HepG2 (cell line): ENCODE results near the gene GSK3B. TPM values are rescaled to one million over a fixed set of nuclear protein-coding genes. Genes with fewer than 3 reads are reported as not detected.

Source experiments
- AKAP8 ChIP-seq: sonication (generic); formaldehyde crosslinking; IDR thresholded peaks from 2 replicates; pipeline ENCODE4 v1.5.1; 2020; ENCODE audit warnings: mild to moderate bottlenecking, missing genetic modification reagents
- CSRNP1 ChIP-seq: sonication (generic); formaldehyde crosslinking; IDR thresholded peaks from 2 replicates; pipeline ENCODE4 v1.8.1; 2023; ENCODE audit warnings: mild to moderate bottlenecking, missing genetic modification reagents
- HOXD1 ChIP-seq: sonication (generic); formaldehyde crosslinking; IDR thresholded peaks from 2 replicates; pipeline ENCODE4 v1.5.0; 2020; ENCODE audit warnings: missing genetic modification reagents
- IKZF4 ChIP-seq: sonication (generic); formaldehyde crosslinking; IDR thresholded peaks from 2 replicates; pipeline ENCODE4 v1.5.1; 2020; ENCODE audit warnings: borderline replicate concordance, mild to moderate bottlenecking, low read depth, missing genetic modification reagents; ENCODE audit errors: not compliant biosample characterization
- KDM1A ChIP-seq: IDR thresholded peaks from 2 replicates; pipeline ENCODE4 v1.6.1; 2016; ENCODE audit warnings: missing compliant biosample characterization
- KLF12 ChIP-seq: sonication (generic); formaldehyde crosslinking; IDR thresholded peaks from 2 replicates; pipeline ENCODE4 v1.4.0; 2020; ENCODE audit warnings: missing genetic modification reagents, borderline replicate concordance
- KLF15 ChIP-seq: sonication (generic); formaldehyde crosslinking; IDR thresholded peaks from 2 replicates; pipeline ENCODE4 v1.8.1; 2023; ENCODE audit warnings: borderline replicate concordance, mild to moderate bottlenecking, inconsistent platforms, missing genetic modification reagents, mixed read lengths
- MEIS2 ChIP-seq: sonication (generic); formaldehyde crosslinking; IDR thresholded peaks from 2 replicates; pipeline ENCODE4 v1.9.0; 2021; ENCODE audit warnings: mild to moderate bottlenecking, missing genetic modification reagents
- MIXL1 ChIP-seq: IDR thresholded peaks from 2 replicates; pipeline ENCODE4 v1.6.1; 2016
- ONECUT2 ChIP-seq: sonication (generic); formaldehyde crosslinking; IDR thresholded peaks from 2 replicates; pipeline ENCODE4 v1.4.0; 2020; ENCODE audit warnings: missing genetic modification reagents
- PCBP1 ChIP-seq: fragments of 200-400 bp; formaldehyde crosslinking; IDR thresholded peaks from 2 replicates; pipeline ENCODE4 v1.6.1; 2017; ENCODE audit warnings: mild to moderate bottlenecking, low read depth, low read length, borderline replicate concordance
- REL ChIP-seq: sonication (generic); formaldehyde crosslinking; conservative IDR thresholded peaks from 2 replicates; pipeline ENCODE4 v1.8.0; 2022; ENCODE audit warnings: mild to moderate bottlenecking, missing genetic modification reagents, moderate library complexity
- RNF2 ChIP-seq: fragments of 450-650 bp; conservative IDR thresholded peaks from 2 replicates; pipeline ENCODE4 v1.6.1; 2016; ENCODE audit warnings: low read depth
- STAT5B ChIP-seq: sonication (generic); formaldehyde crosslinking; IDR thresholded peaks from 2 replicates; pipeline ENCODE4 v1.4.0; 2020; ENCODE audit warnings: missing genetic modification reagents
- TBP ChIP-seq: sonication (generic); formaldehyde crosslinking; IDR thresholded peaks from 2 replicates; pipeline ENCODE4 v1.5.0; 2020; ENCODE audit warnings: missing genetic modification reagents
- TCF7 ChIP-seq: sonication (generic); IDR thresholded peaks from 2 replicates; pipeline ENCODE4 v1.6.1; 2016; ENCODE audit warnings: antibody characterized with exemption, low read depth
- TGIF2 ChIP-seq: IDR thresholded peaks from 2 replicates; pipeline ENCODE4 v1.6.1; 2016; ENCODE audit warnings: control low read depth, missing compliant biosample characterization
- THAP11 ChIP-seq: IDR thresholded peaks from 2 replicates; pipeline ENCODE4 v1.6.1; 2016; ENCODE audit warnings: missing biosample characterization, missing genetic modification reagents
- ZBTB20 ChIP-seq: sonication (generic); formaldehyde crosslinking; IDR thresholded peaks from 2 replicates; pipeline ENCODE4 v1.8.1; 2023; ENCODE audit warnings: missing genetic modification reagents, low read depth, mild to moderate bottlenecking, borderline replicate concordance
- ZNF101 ChIP-seq: sonication (generic); formaldehyde crosslinking; IDR thresholded peaks from 2 replicates; pipeline ENCODE4 v1.4.0; 2020; ENCODE audit warnings: mild to moderate bottlenecking, low read depth, missing genetic modification reagents, borderline replicate concordance
- ZNF234 ChIP-seq: sonication (generic); formaldehyde crosslinking; conservative IDR thresholded peaks from 2 replicates; pipeline ENCODE4 v1.5.1; 2020; ENCODE audit warnings: mild to moderate bottlenecking, missing genetic modification reagents
- ZNF3 ChIP-seq: IDR thresholded peaks from 2 replicates; pipeline ENCODE4 v1.7.0; 2017; ENCODE audit warnings: inconsistent platforms
- ZNF33A ChIP-seq: sonication (generic); formaldehyde crosslinking; IDR thresholded peaks from 2 replicates; pipeline ENCODE4 v1.5.1; 2020; ENCODE audit warnings: missing genetic modification reagents, mild to moderate bottlenecking, moderate library complexity, borderline replicate concordance
- ZNF350 ChIP-seq: sonication (generic); formaldehyde crosslinking; IDR thresholded peaks from 2 replicates; pipeline ENCODE4 v1.4.0; 2020; ENCODE audit warnings: mild to moderate bottlenecking, low read depth, missing genetic modification reagents, borderline replicate concordance
- ZNF501 ChIP-seq: sonication (generic); formaldehyde crosslinking; IDR thresholded peaks from 2 replicates; pipeline ENCODE4 v1.5.1; 2020; ENCODE audit warnings: mild to moderate bottlenecking, moderate library complexity, missing genetic modification reagents
- ZNF644 ChIP-seq: IDR thresholded peaks from 2 replicates; pipeline ENCODE4 v1.6.1; 2016; ENCODE audit warnings: low read depth
- ZNF672 ChIP-seq: sonication (generic); formaldehyde crosslinking; IDR thresholded peaks from 2 replicates; pipeline ENCODE4 v1.8.1; 2022; ENCODE audit warnings: missing genetic modification reagents
- ZNF713 ChIP-seq: sonication (generic); formaldehyde crosslinking; IDR thresholded peaks from 2 replicates; pipeline ENCODE4 v1.4.0; 2020; ENCODE audit warnings: mild to moderate bottlenecking, missing genetic modification reagents
- ZNF75D ChIP-seq: sonication (generic); formaldehyde crosslinking; IDR thresholded peaks from 2 replicates; pipeline ENCODE4 v1.8.1; 2023; ENCODE audit warnings: missing genetic modification reagents, mild to moderate bottlenecking, borderline replicate concordance
- ZNF776 ChIP-seq: sonication (generic); formaldehyde crosslinking; IDR thresholded peaks from 2 replicates; pipeline ENCODE4 v1.4.0; 2020; ENCODE audit warnings: mild to moderate bottlenecking, missing genetic modification reagents
- ZNF780A ChIP-seq: sonication (generic); formaldehyde crosslinking; IDR thresholded peaks from 2 replicates; pipeline ENCODE4 v1.8.0; 2022; ENCODE audit warnings: mild to moderate bottlenecking, missing genetic modification reagents, moderate library complexity
- ZNF841 ChIP-seq: sonication (generic); formaldehyde crosslinking; IDR thresholded peaks from 2 replicates; pipeline ENCODE4 v1.8.1; 2023; ENCODE audit warnings: missing genetic modification reagents, borderline replicate concordance
- polyA plus RNA-seq, 8 experiments: library from polyadenylated mRNA; depleted of rRNA in 3 of 8; stranded (reverse) in 7 of 8; unstranded in 1 of 8; fragments of >200 nt; fragmentation: Illumina TruSeq in 4 of 8; extraction: Trizol in 4 of 8; gene quantifications; 2 replicates each; pipeline versions ENCODE4 v1.2.1 to v1.2.3, GENCODE V29; 2011 to 2016; ENCODE audit warnings: low read depth in 4 of 8, missing spikeins in 1 of 8, mixed read lengths in 1 of 8; ENCODE audit not compliant: insufficient read depth in 1 of 8
- total RNA-seq, 5 experiments: library from RNA; depleted of rRNA; stranded (reverse); fragments of >200 nt; fragmentation: Illumina TruSeq; extraction: Trizol; gene quantifications; 2 replicates each; pipeline ENCODE4 v1.2.3, GENCODE V29; 2016; ENCODE audit warnings: low read depth in 1 of 5
- TF ChIP-seq, protein P1 (sequence below): sonication (generic); formaldehyde crosslinking; IDR thresholded peaks from 2 replicates; pipeline ENCODE4 v1.5.0; 2020; ENCODE audit warnings: mild to moderate bottlenecking, missing genetic modification reagents

The GSK3B gene
- total and polyA plus RNA-seq, 2 of the 13 experiments (the other 11 are each of a cell fraction or from before 2014, with no cell fraction given): 22.3 to 30.1 TPM

DNA sequence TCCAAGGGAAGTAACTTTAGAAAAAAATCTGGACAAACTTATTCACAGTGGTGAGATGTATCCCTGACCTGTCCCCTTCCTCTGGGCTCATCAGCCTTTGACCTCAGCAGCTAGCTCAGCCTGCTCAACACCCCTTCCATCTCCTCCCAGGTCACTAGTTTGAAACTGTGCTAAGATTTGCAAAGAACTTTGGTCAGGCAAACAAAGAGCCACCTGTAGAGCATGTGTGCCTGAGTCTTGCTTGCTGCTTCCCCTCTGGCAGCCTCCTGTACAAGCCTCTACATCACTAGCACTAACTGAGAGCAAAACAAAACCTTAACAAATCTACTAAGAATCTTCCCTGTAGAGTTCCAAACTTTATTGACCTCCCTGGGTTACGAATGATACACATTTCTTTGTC is 268.4 kb downstream of the GSK3B start (continued):
- TF ChIP-seq ZNF33A (CRISPR knock-in tag) (no peak), MIXL1 (peak; percentile 75; the same call in 1 of the 2 replicates), IKZF4 (CRISPR knock-in tag) (no peak), THAP11 (0 out of 2 replicates have a peak, but pooled peaks have one; percentile 25), ZNF3 (CRISPR knock-in tag) (no peak), ZNF501 (CRISPR knock-in tag) (no peak), ZNF713 (CRISPR knock-in tag) (no peak), ZNF75D (CRISPR knock-in tag) (no peak), ONECUT2 (CRISPR knock-in tag) (no peak), ZNF350 (CRISPR knock-in tag) (peak; percentile 33; the same call in 1 of the 2 replicates), AKAP8 (CRISPR knock-in tag) (no peak), KDM1A (CRISPR knock-in tag) (no peak), ZNF780A (CRISPR knock-in tag) (no peak), ZNF672 (no peak), ZNF841 (CRISPR knock-in tag) (no peak), TCF7 (no peak), KLF15 (no peak), MEIS2 (CRISPR knock-in tag) (no peak), RNF2 (no peak), ZNF234 (CRISPR knock-in tag) (no peak), TBP (CRISPR knock-in tag) (no peak), TGIF2 (CRISPR knock-in tag) (no peak), PCBP1 (no peak), HOXD1 (no peak), ZNF644 (CRISPR knock-in tag) (peak; percentile 59; the same call in 1 of the 2 replicates), KLF12 (CRISPR knock-in tag) (no peak), REL (no peak), ZNF776 (CRISPR knock-in tag) (no peak), ZNF101 (CRISPR knock-in tag) (no peak), ZBTB20 (no peak; the same call in 1 of the 2 replicates), CSRNP1 (CRISPR knock-in tag) (no peak), STAT5B (no peak)
- TF ChIP-seq, protein P1, sequence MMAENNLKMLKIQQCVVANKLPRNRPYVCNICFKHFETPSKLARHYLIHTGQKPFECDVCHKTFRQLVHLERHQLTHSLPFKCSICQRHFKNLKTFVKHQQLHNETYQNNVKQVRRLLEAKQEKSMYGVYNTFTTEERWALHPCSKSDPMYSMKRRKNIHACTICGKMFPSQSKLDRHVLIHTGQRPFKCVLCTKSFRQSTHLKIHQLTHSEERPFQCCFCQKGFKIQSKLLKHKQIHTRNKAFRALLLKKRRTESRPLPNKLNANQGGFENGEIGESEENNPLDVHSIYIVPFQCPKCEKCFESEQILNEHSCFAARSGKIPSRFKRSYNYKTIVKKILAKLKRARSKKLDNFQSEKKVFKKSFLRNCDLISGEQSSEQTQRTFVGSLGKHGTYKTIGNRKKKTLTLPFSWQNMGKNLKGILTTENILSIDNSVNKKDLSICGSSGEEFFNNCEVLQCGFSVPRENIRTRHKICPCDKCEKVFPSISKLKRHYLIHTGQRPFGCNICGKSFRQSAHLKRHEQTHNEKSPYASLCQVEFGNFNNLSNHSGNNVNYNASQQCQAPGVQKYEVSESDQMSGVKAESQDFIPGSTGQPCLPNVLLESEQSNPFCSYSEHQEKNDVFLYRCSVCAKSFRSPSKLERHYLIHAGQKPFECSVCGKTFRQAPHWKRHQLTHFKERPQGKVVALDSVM (CRISPR knock-in tag): peak; percentile 85
